GM18502 (cell line): ENCODE data around the gene PRKAG1.

Source experiments
- ATAC-seq: cut with Tn5 transposase; IDR thresholded peaks from one replicate; pipeline ENCODE4 v1.9.1; 2021; ENCODE audit warnings: mild to moderate bottlenecking; ENCODE audit not compliant: unreplicated experiment, poor library complexity

PRKAG1 gene

DNA sequence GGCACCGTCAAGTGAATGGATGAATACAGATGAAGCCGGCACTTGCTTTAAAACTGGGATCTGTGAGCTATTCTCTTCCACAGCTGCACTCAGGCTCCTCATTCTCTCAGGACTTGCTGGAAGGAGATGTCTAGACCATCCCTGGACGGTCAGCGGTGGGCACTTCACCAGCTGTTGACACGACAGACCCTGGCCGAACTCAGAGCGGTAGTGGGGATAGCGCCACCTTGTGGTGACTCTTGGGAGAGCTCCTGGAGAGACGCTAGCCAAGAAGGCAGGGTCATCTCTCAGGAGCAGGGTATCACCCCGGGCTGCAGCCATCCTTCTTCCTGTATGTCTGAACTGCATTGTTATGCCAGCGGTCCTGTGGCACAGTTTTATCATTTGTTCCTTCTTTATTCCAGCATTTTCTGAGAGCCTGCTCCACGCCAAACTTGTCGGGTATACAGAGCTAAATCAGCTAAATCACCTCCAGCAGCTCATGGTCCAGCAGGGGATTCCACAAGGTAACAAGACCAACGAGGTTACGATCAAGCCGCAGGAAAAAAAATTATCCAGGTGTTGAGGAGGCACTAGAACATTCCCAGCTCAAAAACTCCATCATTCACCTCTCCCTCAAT, 30.4 kb downstream of the PRKAG1 start:
- ATAC-seq = no peak

DNA sequence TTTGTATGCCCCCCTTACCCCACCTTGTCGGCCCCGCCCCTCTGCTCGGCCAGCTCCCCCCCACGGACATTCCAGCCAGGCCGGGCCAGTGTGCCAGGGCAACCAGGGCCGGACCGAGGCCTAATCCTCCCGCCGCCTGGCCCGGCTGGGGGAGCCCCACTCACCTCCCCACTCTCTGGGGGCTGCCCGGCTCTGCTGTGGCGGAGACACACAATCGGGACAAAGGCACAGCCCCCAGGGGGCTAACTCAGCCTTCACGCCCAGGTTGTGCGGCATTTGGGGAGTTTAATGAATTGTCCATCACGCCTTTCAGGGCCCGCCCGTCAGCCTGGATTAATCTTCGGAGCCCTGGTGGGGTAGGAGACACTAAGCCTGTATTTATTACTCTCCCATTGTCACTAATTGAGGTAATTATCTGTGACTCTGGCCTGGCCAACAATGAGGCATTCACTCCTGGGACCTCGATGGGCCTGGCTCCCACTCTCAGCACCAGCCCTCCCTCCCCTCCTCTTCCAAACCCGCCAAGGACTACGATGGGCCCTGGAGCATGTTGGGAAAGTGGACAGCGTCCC, 31.8 kb downstream of the PRKAG1 start:
- no peak for ATAC-seq

DNA sequence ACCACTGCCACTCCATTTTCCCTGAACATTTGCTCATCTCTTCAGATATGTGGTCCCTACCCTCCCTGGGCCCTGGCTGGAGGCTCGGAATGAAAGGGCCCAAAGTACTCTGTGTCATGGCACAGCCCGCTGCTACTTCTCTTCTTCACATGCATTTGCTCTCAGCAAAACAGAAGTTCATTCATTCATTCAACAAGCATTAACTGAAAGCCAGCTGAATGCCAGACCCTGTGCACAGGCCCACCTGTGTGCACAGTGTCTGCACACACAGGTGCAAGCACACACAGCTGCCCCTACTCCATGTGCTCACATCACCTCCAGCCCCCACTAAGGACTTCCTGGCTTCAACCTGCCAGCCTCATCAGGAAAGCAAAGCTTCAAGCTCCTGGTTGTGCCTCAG, 32.7 kb downstream of the PRKAG1 start:
- ATAC-seq = no peak

DNA sequence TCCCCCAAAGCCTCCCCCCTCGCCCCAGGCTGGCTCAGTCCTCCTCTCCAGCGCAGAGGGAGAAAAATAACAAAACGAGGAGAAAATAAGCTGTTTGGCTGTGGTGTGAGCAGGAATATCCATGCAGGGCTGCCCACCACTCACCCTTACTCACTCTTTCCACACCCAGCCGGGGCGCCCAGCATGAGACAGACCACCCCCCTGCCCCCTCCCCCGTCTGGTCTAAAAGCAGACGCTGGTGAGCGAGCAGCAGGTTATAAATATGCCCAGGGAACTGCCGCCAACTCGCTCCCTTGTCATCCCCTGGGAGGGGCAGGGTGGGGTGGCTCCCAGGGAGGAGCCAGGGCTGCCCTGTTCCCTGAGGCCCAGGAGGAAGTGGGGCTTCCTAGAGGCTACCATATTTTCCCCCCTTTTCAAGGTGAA, 33.1 kb downstream of the PRKAG1 start:
- no peak for ATAC-seq

DNA sequence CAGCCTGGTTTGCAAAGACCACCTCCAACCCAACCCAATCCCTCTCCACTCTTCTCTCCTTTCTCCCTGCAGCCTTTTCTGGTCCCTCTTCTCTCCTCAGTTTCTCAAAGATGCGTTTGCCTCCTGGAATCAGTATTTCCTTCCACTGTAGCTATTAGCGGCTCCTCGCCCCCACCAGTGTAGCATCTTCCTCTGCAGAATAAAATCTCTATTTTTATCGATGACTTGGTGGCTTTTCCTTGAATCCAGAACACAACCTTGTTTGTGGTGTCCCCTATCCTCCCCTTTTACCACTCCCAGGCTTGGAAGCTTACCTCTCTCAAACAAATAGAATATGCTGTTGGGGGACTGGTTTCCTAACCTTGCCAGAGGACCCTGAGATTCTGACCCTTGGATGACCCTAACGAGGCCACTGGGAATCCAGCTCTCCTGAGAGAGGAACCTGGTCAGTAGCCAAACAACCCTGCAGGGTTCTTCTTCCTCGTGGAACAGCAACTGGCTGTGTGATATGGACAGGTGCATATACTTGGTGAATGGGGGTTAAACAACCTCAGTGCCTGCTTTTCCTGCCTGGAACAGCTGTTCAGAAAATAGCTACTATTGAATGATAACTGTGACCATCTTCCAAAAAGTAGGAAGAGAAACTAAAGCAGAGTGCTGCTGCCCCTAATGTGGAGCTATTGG, 36.0 kb downstream of the PRKAG1 start:
- ATAC-seq = no peak

DNA sequence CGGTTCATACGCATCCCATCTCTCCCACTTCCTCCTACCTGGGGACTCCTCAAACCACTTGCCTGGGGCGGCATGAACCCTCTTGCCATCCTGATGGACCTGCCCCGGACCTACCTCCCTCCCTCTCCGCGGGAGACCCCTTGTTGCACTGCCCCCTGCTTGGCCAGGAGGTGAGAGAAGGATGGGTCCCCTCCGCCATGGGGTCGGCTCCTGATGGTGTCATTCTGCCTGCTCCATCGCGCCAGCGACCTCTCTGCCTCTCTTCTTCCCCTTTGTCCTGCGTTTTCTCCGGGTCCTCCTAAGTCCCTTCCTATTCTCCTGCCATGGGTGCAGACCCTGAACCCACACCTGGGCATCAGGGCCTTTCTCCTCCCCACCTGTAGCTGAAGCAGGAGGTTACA, 36.8 kb downstream of the PRKAG1 start:
- no peak for ATAC-seq

DNA sequence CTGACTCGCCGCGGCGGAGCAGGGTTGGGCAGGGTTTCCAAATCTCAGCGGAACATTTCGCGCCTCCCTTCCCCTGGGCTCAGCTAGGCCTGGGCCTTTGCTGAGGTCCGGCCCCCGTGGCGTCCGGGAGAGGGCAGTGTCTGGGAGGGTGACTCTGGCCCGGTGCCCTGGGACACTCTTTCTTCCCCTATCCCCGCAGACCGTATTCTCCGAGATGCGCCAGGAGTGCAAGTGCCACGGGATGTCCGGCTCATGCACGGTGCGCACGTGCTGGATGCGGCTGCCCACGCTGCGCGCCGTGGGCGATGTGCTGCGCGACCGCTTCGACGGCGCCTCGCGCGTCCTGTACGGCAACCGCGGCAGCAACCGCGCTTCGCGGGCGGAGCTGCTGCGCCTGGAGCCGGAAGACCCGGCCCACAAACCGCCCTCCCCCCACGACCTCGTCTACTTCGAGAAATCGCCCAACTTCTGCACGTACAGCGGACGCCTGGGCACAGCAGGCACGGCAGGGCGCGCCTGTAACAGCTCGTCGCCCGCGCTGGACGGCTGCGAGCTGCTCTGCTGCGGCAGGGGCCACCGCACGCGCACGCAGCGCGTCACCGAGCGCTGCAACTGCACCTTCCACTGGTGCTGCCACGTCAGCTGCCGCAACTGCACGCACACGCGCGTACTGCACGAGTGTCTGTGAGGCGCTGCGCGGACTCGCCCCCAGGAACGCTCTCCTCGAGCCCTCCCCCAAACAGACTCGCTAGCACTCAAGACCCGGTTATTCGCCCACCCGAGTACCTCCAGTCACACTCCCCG, 37.4 kb downstream of the PRKAG1 start:
- ATAC-seq = no peak

DNA sequence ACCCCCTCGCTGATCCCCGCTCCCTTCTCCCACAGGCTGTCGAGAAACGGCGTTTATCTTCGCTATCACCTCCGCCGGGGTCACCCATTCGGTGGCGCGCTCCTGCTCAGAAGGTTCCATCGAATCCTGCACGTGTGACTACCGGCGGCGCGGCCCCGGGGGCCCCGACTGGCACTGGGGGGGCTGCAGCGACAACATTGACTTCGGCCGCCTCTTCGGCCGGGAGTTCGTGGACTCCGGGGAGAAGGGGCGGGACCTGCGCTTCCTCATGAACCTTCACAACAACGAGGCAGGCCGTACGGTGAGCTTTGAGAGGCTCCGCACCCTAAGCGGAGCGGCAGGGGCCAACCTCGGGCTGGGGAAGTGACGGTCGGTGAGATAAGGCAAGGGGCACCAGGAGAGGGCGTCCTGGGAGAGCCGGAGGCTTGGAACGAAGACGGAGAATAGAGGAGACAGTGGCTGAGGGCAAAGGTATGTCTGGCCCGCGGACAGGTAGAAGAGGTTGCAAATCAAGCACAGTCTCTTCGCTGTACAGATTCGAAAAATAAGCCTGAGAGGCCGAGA, 38.1 kb downstream of the PRKAG1 start:
- ATAC-seq = no peak

DNA sequence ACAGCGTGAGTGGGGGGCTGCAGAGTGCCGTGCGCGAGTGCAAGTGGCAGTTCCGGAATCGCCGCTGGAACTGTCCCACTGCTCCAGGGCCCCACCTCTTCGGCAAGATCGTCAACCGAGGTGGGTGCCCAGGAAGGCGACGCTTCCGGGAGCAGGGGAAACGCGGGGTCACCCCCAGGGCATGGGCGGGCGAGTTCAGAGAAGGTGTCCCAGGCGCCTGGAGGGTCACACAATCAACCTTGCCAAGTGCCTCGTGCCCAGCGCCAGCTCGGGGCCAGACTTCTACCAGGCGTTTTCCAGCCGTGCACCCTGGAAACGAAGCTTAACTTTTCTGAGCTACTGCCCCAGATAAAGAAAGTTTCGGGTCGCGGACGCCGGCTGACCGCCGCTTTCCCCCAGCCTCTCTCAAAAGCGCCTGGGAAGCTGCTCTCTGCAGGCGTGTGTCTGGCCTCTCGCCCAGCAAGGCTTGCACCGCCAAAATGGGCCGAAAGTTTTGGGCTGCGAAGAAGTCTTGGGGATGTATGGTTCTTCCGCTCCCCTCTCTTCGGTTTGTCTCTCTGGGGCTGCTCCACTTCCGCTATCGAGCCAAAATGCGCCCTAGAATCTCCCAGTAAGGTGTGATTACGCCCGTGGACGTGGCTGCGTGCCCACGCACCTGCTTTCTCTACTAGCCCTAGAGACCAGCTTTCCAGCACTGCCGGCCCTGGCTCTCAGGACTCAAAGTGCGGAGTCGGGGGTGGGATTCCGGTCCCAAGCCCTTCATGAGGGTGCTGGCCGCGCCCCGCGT, 38.8 kb downstream of the PRKAG1 start:
- no peak for ATAC-seq

DNA sequence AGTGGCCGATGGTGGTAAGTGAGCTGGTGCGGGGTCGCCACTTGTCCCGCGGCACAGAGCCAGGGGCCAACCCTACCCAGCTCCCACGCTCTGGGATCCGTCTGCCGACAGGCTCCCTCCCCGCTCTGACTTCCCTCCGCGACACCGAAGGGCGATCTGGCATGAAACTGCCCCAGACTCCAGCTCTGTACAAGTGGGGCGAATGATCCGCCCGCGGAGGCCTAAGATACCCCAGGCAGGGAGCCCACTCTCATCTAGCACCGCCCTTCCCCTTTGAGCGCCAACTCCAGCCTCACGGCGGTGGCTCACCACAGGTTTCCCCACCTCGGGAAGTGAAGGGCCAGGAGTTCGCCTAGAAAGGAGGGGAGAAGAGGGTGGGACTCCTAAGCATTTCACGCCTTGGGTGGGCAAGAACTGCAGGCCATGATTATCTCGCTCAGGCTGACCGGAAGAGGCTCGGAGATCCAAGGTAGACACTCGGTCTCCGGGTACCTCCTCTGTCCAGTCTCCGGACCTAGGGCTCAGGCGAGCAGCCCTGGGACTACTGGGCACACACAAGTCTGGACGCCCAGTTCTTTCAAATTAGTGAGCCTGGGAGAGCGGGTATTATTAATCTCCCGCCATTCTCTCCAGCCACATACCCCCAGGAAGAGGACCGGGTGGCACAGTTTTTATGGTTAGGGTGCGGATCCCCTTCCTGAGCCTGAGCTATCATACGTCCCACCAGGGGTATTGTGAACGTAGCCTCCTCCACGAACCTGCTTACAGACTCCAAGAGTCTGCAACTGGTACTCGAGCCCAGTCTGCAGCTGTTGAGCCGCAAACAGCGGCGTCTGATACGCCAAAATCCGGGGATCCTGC, 39.6 kb downstream of the PRKAG1 start:
- no peak for ATAC-seq

DNA sequence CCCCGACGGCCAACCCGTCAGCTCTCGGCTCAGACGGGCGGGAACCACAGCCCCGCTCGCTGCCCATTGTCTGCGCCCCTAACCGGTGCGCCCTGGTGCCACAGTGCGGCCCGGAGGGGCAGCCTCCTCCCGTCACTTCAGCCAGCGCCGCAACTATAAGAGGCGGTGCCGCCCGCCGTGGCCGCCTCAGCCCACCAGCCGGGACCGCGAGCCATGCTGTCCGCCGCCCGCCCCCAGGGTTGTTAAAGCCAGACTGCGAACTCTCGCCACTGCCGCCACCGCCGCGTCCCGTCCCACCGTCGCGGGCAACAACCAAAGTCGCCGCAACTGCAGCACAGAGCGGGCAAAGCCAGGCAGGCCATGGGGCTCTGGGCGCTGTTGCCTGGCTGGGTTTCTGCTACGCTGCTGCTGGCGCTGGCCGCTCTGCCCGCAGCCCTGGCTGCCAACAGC, 40.3 kb downstream of the PRKAG1 start, which contains the start of gene WNT1:
WNT1 (plus strand) TSS at position 32 of the 450 bp plus-strand sequence; CDS start at position 361, 329 bp downstream.
- no peak for ATAC-seq

DNA sequence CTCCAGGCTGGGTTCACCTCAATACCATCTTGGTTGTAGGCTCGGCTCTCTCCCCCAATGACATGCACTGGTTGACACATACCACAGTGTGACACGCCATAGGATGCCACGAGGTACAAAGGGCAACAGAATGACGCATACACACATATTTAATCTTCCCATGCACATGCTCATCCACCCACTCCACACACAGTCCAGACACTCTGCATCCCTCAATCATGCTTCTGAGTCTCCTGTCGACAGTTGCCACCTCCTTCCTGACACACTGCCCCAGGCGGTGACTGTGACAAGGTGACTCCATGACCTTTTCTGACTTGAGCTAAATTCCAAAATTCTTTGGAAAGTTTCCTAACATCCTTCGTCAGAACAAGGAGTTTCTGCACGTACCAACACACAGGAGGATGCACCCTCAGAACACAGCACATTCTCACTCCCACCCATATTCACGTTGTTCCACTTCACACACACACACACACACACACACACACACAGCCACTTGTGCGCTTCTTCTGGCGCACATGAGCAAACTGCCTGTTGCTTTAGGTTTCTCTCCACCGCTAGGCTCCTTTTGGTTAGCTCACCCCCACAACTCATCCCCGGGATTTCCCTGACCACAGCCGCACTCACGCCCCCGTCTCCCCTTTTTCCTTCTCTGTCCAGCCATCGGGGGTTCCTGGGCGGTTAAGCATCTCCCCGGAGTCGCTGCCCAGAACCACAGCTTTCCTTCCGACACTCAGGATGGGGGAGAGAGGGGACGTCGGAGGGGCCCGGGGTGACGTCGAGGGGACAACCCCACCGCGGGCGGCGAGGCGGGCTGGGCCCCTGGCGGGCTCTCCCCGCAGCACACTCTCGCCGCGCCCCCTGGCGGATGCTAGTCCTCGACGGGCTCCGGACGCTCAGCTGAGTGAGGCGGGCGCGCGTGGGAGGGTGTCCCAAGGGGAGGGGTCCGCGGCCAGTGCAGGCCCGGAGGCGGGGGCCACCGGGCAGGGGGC, 41.0 kb downstream of the PRKAG1 start:
- no peak for ATAC-seq

DNA sequence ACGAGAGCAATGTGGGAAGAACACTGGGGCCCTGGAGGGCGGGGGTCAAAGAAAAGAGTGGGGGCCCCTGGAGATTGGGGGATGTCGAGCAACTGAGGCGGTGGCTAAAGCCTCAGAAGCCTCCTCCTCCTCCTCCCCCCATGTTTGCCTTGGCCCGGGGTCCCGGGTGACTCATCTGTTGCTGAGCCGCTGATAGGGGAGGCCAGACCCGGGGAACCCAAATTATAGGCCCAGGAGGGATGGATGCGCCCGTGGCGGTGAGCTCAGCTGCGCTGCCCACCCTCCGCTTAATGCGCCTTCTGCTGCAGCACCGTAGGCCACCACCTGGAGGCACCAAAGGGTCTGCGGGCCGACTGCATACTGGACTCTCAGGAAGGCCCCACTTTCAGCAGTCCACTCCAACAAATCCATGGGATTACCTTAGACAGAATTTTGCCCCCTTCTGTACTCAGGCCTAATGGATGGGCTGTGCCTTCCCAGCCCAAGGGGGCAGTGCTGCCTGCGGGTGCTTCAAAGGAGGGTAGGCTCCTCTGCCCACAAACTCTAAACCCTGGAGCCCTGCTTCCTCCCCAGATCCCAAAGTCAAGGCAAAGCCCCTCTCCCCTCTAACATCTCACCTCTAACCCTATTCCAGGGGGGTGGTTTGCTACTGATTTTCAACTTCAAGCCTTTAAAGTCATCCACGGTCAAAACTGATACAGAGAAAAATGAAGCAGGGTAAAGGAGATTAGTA, 44.5 kb downstream of the PRKAG1 start:
- no peak for ATAC-seq

DNA sequence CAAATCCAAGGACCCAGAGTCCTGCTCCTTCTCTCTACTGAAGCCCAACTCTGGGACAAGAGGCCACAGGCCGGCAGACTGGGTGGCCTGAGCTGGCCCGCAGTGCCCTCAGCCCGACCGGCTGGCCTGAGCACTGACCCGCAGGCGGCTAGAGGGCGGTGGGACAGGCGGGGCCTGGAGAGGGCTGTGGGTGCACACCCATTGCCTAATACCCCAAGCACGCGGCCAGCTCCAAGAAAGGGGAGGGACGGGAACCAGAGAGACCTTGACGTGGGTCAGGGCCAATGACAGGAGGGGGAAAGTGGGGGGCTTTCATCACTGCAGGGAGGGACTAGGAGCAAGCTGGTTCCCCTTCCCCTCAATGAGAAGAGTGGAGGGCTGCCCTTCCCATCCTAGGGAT, 45.0 kb downstream of the PRKAG1 start:
- no peak for ATAC-seq

DNA sequence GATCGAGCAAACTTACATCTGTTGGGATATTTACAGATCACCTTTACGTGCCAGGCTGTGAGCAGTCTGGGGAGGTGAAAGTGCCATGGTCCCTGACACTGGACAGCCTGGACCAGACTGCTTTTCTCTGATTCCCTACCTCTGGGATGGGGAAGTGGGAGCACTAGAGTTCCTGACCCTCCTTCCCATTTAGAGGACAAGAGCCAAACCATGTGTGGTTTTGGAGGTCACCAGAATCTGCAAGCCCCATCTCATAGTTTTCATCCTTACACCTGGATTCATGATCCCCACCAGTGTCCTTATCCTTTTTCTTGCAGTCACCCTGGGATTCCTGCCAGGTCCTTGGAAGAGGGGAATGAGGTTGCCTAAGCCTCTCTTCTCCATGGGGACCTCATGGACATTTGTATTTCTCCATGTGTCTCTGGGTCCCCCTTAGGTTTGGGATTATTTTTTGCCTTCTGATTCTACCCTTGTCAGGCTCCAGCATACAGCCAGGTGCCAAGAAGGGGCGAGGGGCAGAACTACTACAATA, 45.6 kb downstream of the PRKAG1 start:
- no peak for ATAC-seq

DNA sequence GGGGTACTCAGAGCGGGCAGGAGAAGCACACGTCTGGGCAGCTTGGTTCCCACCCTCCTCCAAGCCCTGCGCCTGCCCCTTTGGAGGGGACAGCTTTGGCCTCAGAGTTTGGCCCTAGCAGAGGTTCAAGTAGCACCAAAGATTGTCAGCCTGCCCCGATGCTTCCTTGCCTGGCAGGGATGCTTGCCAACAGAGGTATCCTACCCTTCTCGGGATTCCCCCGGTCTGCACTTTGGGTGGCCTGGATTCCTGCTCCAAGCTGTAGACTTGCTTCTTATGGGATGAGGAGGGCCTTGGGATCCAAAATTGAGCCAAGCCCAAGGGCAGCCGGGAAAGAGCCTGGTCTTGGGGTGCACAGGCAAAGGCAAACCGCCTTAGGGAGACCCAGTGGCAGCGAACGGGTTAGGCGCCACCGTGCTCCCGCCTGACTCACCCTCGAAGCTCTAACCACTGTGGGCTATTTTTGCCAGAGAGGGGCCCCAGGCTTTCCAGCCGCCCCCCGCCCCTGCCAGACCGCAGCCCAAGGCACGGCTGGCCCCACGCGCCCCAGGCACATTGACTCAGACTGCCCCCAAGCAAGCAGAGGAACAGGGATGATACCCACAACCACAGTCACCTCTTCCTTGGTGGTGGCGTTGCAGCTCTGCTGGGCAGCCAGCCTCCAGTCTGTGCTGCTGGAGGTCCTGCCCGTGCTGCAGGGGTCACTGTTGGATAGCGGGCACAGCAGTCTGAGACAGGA, 46.2 kb downstream of the PRKAG1 start:
- no peak for ATAC-seq
